Measurements from ENCODE around the gene PCDH18. TPM values are rescaled to one million over a fixed set of nuclear protein-coding genes. Genes with fewer than 3 reads are reported as not detected.
"Not testable (repeated sequence)": the region's sequence is repeated elsewhere in the genome, so short reads cannot be mapped to it uniquely, and the experiment has no call there.

PCDH18 gene
- total RNA-seq, 1 donor from 2014 or later = 34.4 TPM

- intact Hi-C loops (cut with DNase I); ATAC-seq; DNase-seq (ENCODE audit: low spot score): not testable (repeated sequence)
Observed at GRCh38 chr4:137483313-137483959, 48.9 kb downstream of the PCDH18 start.

- intact Hi-C loops (cut with DNase I); ATAC-seq; DNase-seq (ENCODE audit: low spot score): not testable (repeated sequence)
Observed at GRCh38 chr4:137479657-137480056, 52.6 kb downstream of the PCDH18 start.

- no peak for ATAC-seq
- no peak for DNase-seq (ENCODE audit: low spot score)
- intact Hi-C loops (cut with DNase I) = no loop called here
Observed at GRCh38 chr4:137476345-137476744, 55.9 kb downstream of the PCDH18 start.

- no peak for ATAC-seq
- intact Hi-C loops (cut with DNase I) = no loop called here
Observed at GRCh38 chr4:137474711-137475301, 57.5 kb downstream of the PCDH18 start.

GRCh38 chr4:137471895-137472294, 60.4 kb downstream of the PCDH18 start:
- no peak for DNase-seq (ENCODE audit: low spot score)
- intact Hi-C loops (cut with DNase I) = no loop called here
- no peak for ATAC-seq

More at GRCh38 chr4:137474711-137475301, 57.5 kb downstream of the PCDH18 start:
- DNase-seq (ENCODE audit: low spot score) = no peak

GRCh38 chr4:137471461-137471860, 60.8 kb downstream of the PCDH18 start:
- intact Hi-C loops (cut with DNase I) = no loop called here
- ATAC-seq (no peak), DNase-seq (ENCODE audit: low spot score) (no peak)

GRCh38 chr4:137470806-137471205, 61.5 kb downstream of the PCDH18 start:
- intact Hi-C loops (cut with DNase I) = no loop called here
- no peak for ATAC-seq
- no peak for DNase-seq (ENCODE audit: low spot score)
